Upper lobe of left lung (tissue), 4 donors: ENCODE data around the gene ABR.

Experiments used
- CTCF ChIP-seq, 6 experiments: fragments of 450-650 bp in 4 of 6; fragments of 200-600 bp in 2 of 6; sonication (generic) in 2 of 6; IDR thresholded peaks; one replicate each; pipeline ENCODE4 v1.5.1; 2016 to 2019; ENCODE audit warnings: antibody characterized with exemption in 6 of 6
- POLR2A ChIP-seq, 4 donors: fragments of 450-650 bp; IDR thresholded peaks; one replicate each; pipeline ENCODE4 v1.5.1; 2016 to 2017; ENCODE audit warnings: antibody characterized with exemption in 4 of 4, mild to moderate bottlenecking in 2 of 4

- TF ChIP-seq POLR2A (IDR thresholded peaks at IDR 0.05) (no peak), CTCF (IDR thresholded peaks at IDR 0.05) (no peak)
Observed at GRCh38 chr17:1031711-1032110, 148.1 kb downstream of the ABR start.
